ENCODE data around the gene SYCP2L. TPM values are rescaled to one million over a fixed set of nuclear protein-coding genes. Genes with fewer than 3 reads are reported as not detected.
A peak's percentile ranks its signal among the peaks of the same experiment; 100 is the strongest.
"Not testable (repeated sequence)": the region's sequence is repeated elsewhere in the genome, so short reads cannot be mapped to it uniquely, and the experiment has no call there.

Gene SYCP2L
- total RNA-seq, 2 donors from 2014 or later = 0.63 to 1.4 TPM

DNA sequence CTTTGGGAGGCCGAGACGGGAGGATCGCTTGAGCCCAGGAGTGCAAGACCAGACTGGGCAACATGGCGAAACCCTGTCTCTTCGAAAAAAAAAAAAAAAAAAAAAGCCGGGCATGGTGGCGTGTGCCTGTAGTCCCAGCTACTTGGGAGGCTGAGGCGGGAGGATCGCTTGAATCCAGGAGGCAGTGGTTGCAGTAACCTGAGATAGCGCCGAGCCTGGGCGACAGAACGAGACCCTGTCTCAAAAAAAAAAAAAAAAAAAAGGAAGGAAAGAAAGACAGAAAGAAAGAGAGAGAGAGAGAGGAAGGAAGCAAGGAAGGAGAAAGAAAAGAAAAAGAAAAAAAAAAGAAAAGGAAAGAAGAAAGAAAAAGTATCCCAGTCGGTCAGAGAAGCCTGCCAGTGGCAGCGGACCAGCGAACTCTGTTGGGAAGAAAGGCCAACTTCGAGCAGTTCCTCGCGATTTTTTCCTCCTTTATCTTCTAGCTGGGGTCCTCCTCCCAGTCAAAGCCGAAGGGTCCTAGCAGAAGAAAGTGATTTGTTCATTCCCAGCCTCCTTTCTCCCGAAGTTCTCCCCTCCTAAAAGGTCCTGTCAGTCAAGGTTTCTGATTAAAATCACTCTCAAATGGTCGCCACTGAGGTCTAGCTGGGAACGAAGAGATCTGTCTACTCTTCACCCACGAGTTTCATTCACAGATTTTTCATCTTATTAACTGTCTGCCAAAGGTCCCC lies 2.4 kb upstream of the SYCP2L start:
- Histone ChIP-seq H3K27me3 (replicated peaks; ENCODE audit: insufficient read depth) (peaks cover 18% of the 10 kb centered on the region), H3K4me3 (peak overlapping the region; percentile 14), H3K9me3 (no peaks in the 10 kb centered on the region), H3K4me1 (ENCODE audit: control insufficient read depth in 1 of 2, low read depth in 2 of 2) (peaks cover 7 to 30% of the 10 kb centered on the region in 2 donors), H3K36me3 (no peaks in the 10 kb centered on the region), H3K27ac (no peak overlapping the region)
- TF ChIP-seq, protein P1, sequence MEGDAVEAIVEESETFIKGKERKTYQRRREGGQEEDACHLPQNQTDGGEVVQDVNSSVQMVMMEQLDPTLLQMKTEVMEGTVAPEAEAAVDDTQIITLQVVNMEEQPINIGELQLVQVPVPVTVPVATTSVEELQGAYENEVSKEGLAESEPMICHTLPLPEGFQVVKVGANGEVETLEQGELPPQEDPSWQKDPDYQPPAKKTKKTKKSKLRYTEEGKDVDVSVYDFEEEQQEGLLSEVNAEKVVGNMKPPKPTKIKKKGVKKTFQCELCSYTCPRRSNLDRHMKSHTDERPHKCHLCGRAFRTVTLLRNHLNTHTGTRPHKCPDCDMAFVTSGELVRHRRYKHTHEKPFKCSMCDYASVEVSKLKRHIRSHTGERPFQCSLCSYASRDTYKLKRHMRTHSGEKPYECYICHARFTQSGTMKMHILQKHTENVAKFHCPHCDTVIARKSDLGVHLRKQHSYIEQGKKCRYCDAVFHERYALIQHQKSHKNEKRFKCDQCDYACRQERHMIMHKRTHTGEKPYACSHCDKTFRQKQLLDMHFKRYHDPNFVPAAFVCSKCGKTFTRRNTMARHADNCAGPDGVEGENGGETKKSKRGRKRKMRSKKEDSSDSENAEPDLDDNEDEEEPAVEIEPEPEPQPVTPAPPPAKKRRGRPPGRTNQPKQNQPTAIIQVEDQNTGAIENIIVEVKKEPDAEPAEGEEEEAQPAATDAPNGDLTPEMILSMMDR (IDR thresholded peaks at IDR 0.05) = no peak
- ATAC-seq (ENCODE audit: insufficient number of reproducible peaks, low FRiP score, low read depth) = no peak
- DNase-seq (ENCODE audit: low spot score) = no peak

DNA sequence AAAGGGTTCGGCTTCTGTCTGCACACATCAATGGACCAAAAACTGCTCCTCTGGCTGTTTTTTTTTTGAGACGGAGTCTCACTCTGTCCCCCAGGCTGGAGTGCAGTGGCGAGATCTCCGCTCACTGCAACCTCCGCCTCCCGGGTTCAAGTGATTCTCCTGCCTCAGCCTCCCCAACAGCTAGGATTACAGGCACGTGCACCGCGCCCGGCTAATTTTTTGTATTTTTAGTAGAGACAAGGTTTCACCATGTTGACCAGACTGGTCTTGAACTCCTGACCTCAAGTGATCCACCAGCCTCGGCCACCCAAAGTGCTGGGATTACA lies 524 bp upstream of the SYCP2L start:
- not testable (repeated sequence) for H3K27ac ChIP-seq; ATAC-seq (ENCODE audit: insufficient number of reproducible peaks, low FRiP score, low read depth); H3K36me3 ChIP-seq; DNase-seq (ENCODE audit: low spot score); H3K9me3 ChIP-seq
- Histone ChIP-seq H3K4me3 (peak overlapping the region; percentile 65), H3K27me3 (replicated peaks; ENCODE audit: insufficient read depth) (peaks cover 18% of the 10 kb centered on the region), H3K4me1 (ENCODE audit: control insufficient read depth in 1 of 2, low read depth in 2 of 2) (peaks cover 7 to 30% of the 10 kb centered on the region in 2 donors)

DNA sequence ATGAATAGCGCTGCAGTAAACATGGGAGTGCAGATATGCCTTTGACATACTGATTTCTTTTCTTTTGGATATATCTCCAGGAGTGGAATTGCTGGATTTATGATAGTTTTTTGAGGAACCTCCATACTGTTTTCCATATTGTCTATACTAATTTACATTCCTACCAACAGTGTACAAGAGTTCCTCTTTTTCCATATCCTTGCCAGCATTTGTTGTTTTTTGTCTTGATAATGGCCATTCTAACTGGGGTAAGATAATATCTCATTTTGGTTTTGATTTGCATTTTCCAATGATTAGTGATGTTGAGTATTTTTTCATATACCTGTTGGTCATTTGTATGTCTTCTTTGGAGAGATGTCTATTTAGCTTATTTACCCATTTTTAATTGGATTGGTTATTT lies 3.3 kb downstream of the SYCP2L start:
- peaks cover 6% of the 10 kb centered on the region for H3K9me3 ChIP-seq
- no peak overlapping the region for H3K4me3 ChIP-seq
- peaks cover 3 to 10% of the 10 kb centered on the region in 2 donors for H3K4me1 ChIP-seq (ENCODE audit: control insufficient read depth in 1 of 2, low read depth in 2 of 2)
- TF ChIP-seq, protein P1 (IDR thresholded peaks at IDR 0.05) = no peak
- ATAC-seq (ENCODE audit: insufficient number of reproducible peaks, low FRiP score, low read depth) (no peak), DNase-seq (ENCODE audit: low spot score) (no peak)
- H3K27me3 ChIP-seq (replicated peaks; ENCODE audit: insufficient read depth) = peaks cover 8% of the 10 kb centered on the region
- no peaks in the 10 kb centered on the region for H3K36me3 ChIP-seq
- no peak overlapping the region for H3K27ac ChIP-seq

DNA sequence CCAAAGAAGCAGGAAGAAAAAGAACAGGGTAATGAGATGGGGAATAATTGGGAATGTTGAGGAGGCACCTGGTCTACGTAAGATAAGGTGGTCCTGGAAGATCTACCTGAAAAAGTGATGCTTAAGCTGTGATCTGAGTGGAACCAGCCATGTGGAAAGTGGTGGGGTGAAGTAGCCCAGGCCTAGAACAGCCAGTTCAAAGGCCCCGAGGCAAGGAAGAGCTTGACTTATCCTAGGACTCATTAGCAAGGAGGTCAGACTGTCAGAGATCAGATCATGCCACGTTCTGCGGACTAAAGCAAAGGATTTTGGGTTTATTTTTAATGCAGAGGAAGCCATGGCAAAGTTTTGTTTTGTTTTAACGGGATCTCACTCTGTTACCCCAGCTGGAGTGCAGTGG lies 5.1 kb downstream of the SYCP2L start:
- DNase-seq (ENCODE audit: low spot score) (no peak), ATAC-seq (ENCODE audit: insufficient number of reproducible peaks, low FRiP score, low read depth) (no peak)
- no peaks in the 10 kb centered on the region for H3K36me3 ChIP-seq
- peaks cover 6% of the 10 kb centered on the region for H3K9me3 ChIP-seq
- no peak overlapping the region for H3K27ac ChIP-seq
- no peak overlapping the region for H3K4me3 ChIP-seq
- H3K4me1 ChIP-seq (ENCODE audit: control insufficient read depth in 1 of 2, low read depth in 2 of 2) = peaks cover under 1 to 3% of the 10 kb centered on the region in 2 donors
- TF ChIP-seq, protein P1 (IDR thresholded peaks at IDR 0.05) = no peak
- H3K27me3 ChIP-seq (replicated peaks; ENCODE audit: insufficient read depth) = no peaks in the 10 kb centered on the region

DNA sequence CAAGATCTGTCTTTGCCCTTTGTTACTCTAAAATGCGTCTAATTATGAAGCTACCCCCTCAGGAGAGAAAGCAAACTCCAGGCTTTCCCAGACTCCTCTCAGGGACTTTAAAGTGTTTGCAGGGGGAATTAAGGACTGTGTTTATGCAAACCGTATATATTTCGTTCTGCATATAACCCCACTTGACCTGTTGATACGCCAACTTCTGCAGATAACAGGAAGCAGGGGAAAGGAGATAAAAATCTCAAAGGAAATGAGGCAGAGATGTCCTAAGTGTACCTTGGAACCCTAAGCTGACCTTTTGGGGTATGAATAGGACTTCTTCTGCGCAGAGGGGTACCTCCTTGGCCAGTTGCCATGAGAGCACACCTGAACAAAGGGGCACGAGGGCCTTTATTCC lies 8.1 kb downstream of the SYCP2L start:
- Histone ChIP-seq H3K27me3 (replicated peaks; ENCODE audit: insufficient read depth) (no peaks in the 10 kb centered on the region), H3K27ac (no peak overlapping the region), H3K4me3 (no peak overlapping the region), H3K9me3 (peaks cover 6% of the 10 kb centered on the region), H3K36me3 (no peaks in the 10 kb centered on the region), H3K4me1 (ENCODE audit: control insufficient read depth in 1 of 2, low read depth in 2 of 2) (no peaks in the 10 kb centered on the region)
- TF ChIP-seq, protein P1 (IDR thresholded peaks at IDR 0.05) = no peak
- ATAC-seq (ENCODE audit: insufficient number of reproducible peaks, low FRiP score, low read depth) (no peak), DNase-seq (ENCODE audit: low spot score) (no peak)

DNA sequence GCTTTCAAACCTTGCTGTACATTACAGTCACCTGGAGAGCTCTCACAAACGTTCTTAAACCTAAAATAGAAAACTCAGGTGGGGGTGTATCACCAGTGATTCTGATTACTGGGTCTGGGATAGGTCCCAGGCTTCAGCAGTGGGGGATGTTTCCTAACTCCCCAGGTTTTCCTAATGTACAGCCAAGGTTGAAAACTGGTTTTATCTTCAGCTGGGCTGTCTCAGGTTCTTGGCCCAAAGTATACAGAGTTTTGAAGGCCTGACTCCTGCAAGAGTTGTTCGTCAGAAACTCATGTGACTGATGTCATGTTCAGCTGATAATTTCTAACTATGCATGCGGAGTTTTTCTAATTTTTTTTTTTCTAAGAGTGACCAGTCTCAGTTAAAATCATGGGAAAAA lies 9.8 kb downstream of the SYCP2L start:
- ATAC-seq (ENCODE audit: insufficient number of reproducible peaks, low FRiP score, low read depth) (no peak), DNase-seq (ENCODE audit: low spot score) (no peak)
- no peaks in the 10 kb centered on the region for H3K4me1 ChIP-seq (ENCODE audit: control insufficient read depth in 1 of 2, low read depth in 2 of 2)
- no peaks in the 10 kb centered on the region for H3K27me3 ChIP-seq (replicated peaks; ENCODE audit: insufficient read depth)
- no peak overlapping the region for H3K4me3 ChIP-seq
- H3K27ac ChIP-seq = no peak overlapping the region
- no peaks in the 10 kb centered on the region for H3K36me3 ChIP-seq
- TF ChIP-seq, protein P1 (IDR thresholded peaks at IDR 0.05) = no peak
- no peaks in the 10 kb centered on the region for H3K9me3 ChIP-seq
